Measurements from ENCODE around the gene PPP2R2B.

The PPP2R2B gene

GRCh38 chr5:146770546-146770945 is 108.0 kb downstream of the PPP2R2B start:
- no peaks in the 10 kb centered on the region for H3F3A ChIP-seq (ENCODE audit: insufficient read depth, low read length)
- H3K4me1 ChIP-seq (ENCODE audit: low read length), result no peaks in the 10 kb centered on the region
- no peak overlapping the region for H3K27ac ChIP-seq (ENCODE audit: low read length)
- H3K36me3 ChIP-seq (replicated peaks; ENCODE audit: insufficient read depth, low read length), result no peaks in the 10 kb centered on the region
- TF ChIP-seq EZH2 (optimal IDR thresholded peaks at IDR 0.05; ENCODE audit: low read depth, low read length), result no peak
- TF ChIP-seq EZH2phosphoT487 (IDR thresholded peaks at IDR 0.05; ENCODE audit: low read length), result no peak
- no peak for TF ChIP-seq CTCF (IDR thresholded peaks at IDR 0.05; ENCODE audit: low read length)
- no peak overlapping the region for H3K9ac ChIP-seq (ENCODE audit: low read length)
- no peaks in the 10 kb centered on the region for H3K9me2 ChIP-seq (replicated peaks; ENCODE audit: insufficient read depth, low read length)
- no peaks in the 10 kb centered on the region for H3K9me3 ChIP-seq (replicated peaks; ENCODE audit: insufficient read depth, low read length)
- no peak overlapping the region for H2AFZ ChIP-seq (ENCODE audit: low read length)
- DNase-seq, result no peak
- H3K4me2 ChIP-seq (ENCODE audit: low read depth, low read length), result no peak overlapping the region
- no peaks in the 10 kb centered on the region for H3K27me3 ChIP-seq (replicated peaks; ENCODE audit: insufficient read depth, low read length)
- H3K4me3 ChIP-seq (ENCODE audit: low read length), result no peak overlapping the region
- H4K20me1 ChIP-seq (ENCODE audit: insufficient read depth, low read length), result no peaks in the 10 kb centered on the region
- no peaks in the 10 kb centered on the region for H3K79me2 ChIP-seq (ENCODE audit: low read length)

- DNase-seq, result no peak
Measured at GRCh38 chr5:146767534-146767933, 111.0 kb downstream of the PPP2R2B start.

GRCh38 chr5:146766013-146766412 is 112.5 kb downstream of the PPP2R2B start:
- Histone ChIP-seq H3K4me1 (ENCODE audit: low read length) (no peaks in the 10 kb centered on the region), H3K9me2 (replicated peaks; ENCODE audit: insufficient read depth, low read length) (no peaks in the 10 kb centered on the region), H3K9ac (ENCODE audit: low read length) (no peak overlapping the region), H3K79me2 (ENCODE audit: low read length) (no peaks in the 10 kb centered on the region), H3F3A (ENCODE audit: insufficient read depth, low read length) (no peaks in the 10 kb centered on the region), H3K36me3 (replicated peaks; ENCODE audit: insufficient read depth, low read length) (no peaks in the 10 kb centered on the region), H3K27me3 (replicated peaks; ENCODE audit: insufficient read depth, low read length) (no peaks in the 10 kb centered on the region), H3K27ac (ENCODE audit: low read length) (no peak overlapping the region), H3K4me2 (ENCODE audit: low read depth, low read length) (no peak overlapping the region), H4K20me1 (ENCODE audit: insufficient read depth, low read length) (no peaks in the 10 kb centered on the region), H2AFZ (ENCODE audit: low read length) (no peak overlapping the region), H3K9me3 (replicated peaks; ENCODE audit: insufficient read depth, low read length) (no peaks in the 10 kb centered on the region), H3K4me3 (ENCODE audit: low read length) (no peak overlapping the region)
- TF ChIP-seq EZH2phosphoT487 (IDR thresholded peaks at IDR 0.05; ENCODE audit: low read length) (no peak), CTCF (IDR thresholded peaks at IDR 0.05; ENCODE audit: low read length) (no peak), EZH2 (optimal IDR thresholded peaks at IDR 0.05; ENCODE audit: low read depth, low read length) (no peak)
- no peak for DNase-seq

More at GRCh38 chr5:146767534-146767933, 111.0 kb downstream of the PPP2R2B start:
- H2AFZ ChIP-seq (ENCODE audit: low read length), result no peak overlapping the region
- no peaks in the 10 kb centered on the region for H3K9me2 ChIP-seq (replicated peaks; ENCODE audit: insufficient read depth, low read length)
- no peak overlapping the region for H3K4me2 ChIP-seq (ENCODE audit: low read depth, low read length)
- no peaks in the 10 kb centered on the region for H3K36me3 ChIP-seq (replicated peaks; ENCODE audit: insufficient read depth, low read length)
- no peak for TF ChIP-seq EZH2 (optimal IDR thresholded peaks at IDR 0.05; ENCODE audit: low read depth, low read length)
- TF ChIP-seq EZH2phosphoT487 (IDR thresholded peaks at IDR 0.05; ENCODE audit: low read length), result no peak
- TF ChIP-seq CTCF (IDR thresholded peaks at IDR 0.05; ENCODE audit: low read length), result no peak
- no peaks in the 10 kb centered on the region for H3K4me1 ChIP-seq (ENCODE audit: low read length)
- H3F3A ChIP-seq (ENCODE audit: insufficient read depth, low read length), result no peaks in the 10 kb centered on the region
- no peaks in the 10 kb centered on the region for H4K20me1 ChIP-seq (ENCODE audit: insufficient read depth, low read length)
- H3K9ac ChIP-seq (ENCODE audit: low read length), result no peak overlapping the region
- no peaks in the 10 kb centered on the region for H3K79me2 ChIP-seq (ENCODE audit: low read length)
- no peak overlapping the region for H3K27ac ChIP-seq (ENCODE audit: low read length)
- H3K9me3 ChIP-seq (replicated peaks; ENCODE audit: insufficient read depth, low read length), result no peaks in the 10 kb centered on the region
- no peaks in the 10 kb centered on the region for H3K27me3 ChIP-seq (replicated peaks; ENCODE audit: insufficient read depth, low read length)
- no peak overlapping the region for H3K4me3 ChIP-seq (ENCODE audit: low read length)
